Mesenteric fat pad (tissue), 1 donor: ENCODE measurements around the gene RABL2A. TPM values are rescaled to one million over a fixed set of nuclear protein-coding genes. Genes with fewer than 3 reads are reported as not detected.
"Not testable (repeated sequence)": the region's sequence is repeated elsewhere in the genome, so short reads cannot be mapped to it uniquely, and the experiment has no call there.

Experiments
- DNase-seq: peaks from one replicate; pipeline ENCODE4 v3.0.0-alpha.2; 2020; ENCODE audit warnings: low spot score
- microRNA-seq: library from miRNA; unstranded; fragments of <30 nt; microRNA quantifications from one replicate; pipeline ENCODE4 v1.2.0, GENCODE V29; 2020; ENCODE audit warnings: borderline number of aligned reads
- total RNA-seq: library from RNA; stranded (reverse); fragmentation: NEBNext Ultra II Directional; extraction: Animal tissue kit (Norgen Biotek cat#: 25700); gene quantifications from one replicate; pipeline ENCODE4 v1.2.1, GENCODE V29; 2021
- donor health status: DM: yes; HTN: yes; CAD: no.

The RABL2A gene
- total RNA-seq, 1 donor from 2014 or later: 11.4 TPM

DNA sequence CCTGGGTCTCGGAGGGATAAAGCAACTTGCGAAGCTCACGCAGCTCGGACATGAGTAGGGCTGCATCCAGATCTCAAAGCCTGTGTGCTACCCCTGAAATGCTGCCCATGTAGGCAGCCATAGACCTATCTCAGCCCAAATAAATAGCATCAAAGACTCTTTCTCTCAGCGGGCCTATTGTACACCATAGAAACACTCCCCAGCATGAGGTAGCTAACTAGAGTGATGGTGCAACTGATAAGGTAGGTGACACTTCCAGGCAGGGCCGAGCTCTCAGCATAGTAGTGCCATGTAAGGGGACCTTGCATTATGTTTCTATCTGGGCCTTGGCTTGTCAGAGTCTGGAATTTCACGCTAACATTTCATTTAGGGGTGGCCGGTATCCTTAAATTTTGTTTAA is 52.4 kb downstream of the RABL2A start:
- DNase-seq: no peak

DNA sequence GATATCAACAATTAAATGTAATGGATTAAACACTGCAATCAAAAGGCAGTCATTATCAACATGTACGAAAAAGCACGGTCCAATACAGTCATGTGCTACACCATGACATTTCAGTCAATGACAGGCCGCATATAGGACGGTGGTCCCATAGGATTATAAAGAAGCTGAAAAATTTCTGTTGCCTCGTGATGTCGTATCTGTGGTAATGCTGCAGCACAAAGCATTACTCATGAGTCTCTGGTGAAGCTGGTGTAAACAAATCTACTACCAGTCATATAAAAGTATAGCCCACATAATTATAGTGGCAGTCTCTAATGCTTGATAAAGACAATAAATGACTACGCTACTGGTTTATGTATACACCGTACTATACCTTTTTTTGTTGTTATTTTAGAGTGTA is 58.4 kb downstream of the RABL2A start:
- DNase-seq: no peak

DNA sequence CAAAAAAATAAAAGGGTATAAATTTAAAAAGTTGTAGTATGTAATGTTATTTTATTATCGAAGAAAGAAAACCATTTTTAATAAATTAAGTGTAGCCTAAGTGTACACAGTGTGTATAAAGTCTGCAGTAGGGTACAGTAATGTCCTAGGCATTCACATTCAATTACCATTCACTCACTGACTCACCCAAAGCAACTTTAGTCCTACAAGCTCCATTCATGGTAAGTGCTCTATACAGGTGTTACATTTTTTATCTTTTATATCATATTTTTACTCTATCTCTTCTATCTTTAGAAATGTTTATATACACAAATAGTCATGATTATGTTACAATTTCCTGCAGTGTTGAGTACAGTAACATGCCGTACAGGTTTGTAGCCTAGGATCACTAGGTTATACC is 59.5 kb downstream of the RABL2A start:
- no peak for DNase-seq

DNA sequence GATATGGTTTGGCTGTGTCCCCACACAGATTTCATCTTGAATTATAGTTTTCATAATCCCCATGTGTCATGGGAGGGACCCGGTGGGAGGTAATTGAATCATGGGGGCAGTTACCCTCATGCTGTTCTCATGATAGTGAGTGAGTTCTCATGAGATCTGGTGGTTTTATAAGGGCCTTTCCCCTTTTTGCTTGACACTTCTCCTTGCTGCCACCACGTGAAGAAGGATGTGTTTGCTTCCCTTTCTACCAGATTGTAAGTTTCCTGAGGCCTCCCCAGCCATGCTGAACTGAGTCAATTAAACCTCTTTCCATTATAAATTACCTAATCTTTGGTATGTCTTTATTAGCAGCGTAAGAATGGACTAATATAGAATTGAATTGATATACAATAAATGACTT is 63.8 kb downstream of the RABL2A start:
- not testable (repeated sequence) for DNase-seq

Small RNA genes lying within 50 kb of the gene (microRNA-seq; reads per million reads assigned to microRNA genes)
- gene MIR1302-3: not detected

Other genes starting within 250 kb of the RABL2A start
- gene ZNG1B, start 189.6 kb upstream of the RABL2A start, total RNA-seq: 25.4 TPM
- not detected for gene FOXD4L1, start 128.6 kb upstream of the RABL2A start, total RNA-seq
- gene SLC35F5, start 129.4 kb downstream of the RABL2A start, total RNA-seq: 61.6 TPM